Stomach (tissue), 9 donors: ENCODE data around the gene EXOC3. TPM values are rescaled to one million over a fixed set of nuclear protein-coding genes. Genes with fewer than 3 reads are reported as not detected.

ENCODE experiments used
- DNase-seq, 2 donors: peaks; one replicate each; pipeline versions ENCODE4 v3.0.0 to v3.0.0-alpha.2; 2013 to 2019
- H3K27ac ChIP-seq, 5 donors: fragments of 200-600 bp in 4 of 5; sonication (generic) in 4 of 5; one replicate each; pipeline ENCODE4 v1.5.1; 2013 to 2019; ENCODE audit warnings: mild to moderate bottlenecking in 1 of 5, moderate library complexity in 1 of 5
- H3K27me3 ChIP-seq, 3 donors: fragments of 200-600 bp; sonication (generic); one replicate each; pipeline ENCODE4 v1.5.1; 2017 to 2019; ENCODE audit warnings: mixed run types in 1 of 3
- H3K36me3 ChIP-seq, 4 donors: fragments of 200-600 bp; sonication (generic); 1 replicate in 3 of 4; 2 replicates in 1 of 4; pipeline ENCODE4 v1.5.1; 2016 to 2019
- H3K4me1 ChIP-seq, 4 donors: fragments of 200-600 bp; sonication (generic); one replicate each; pipeline ENCODE4 v1.5.1; 2016 to 2019
- H3K4me3 ChIP-seq, 4 donors: fragments of 200-600 bp; sonication (generic) in 3 of 4; one replicate each; pipeline ENCODE4 v1.5.1; 2016 to 2019; ENCODE audit warnings: mild to moderate bottlenecking in 1 of 4
- H3K9me3 ChIP-seq, 4 donors: fragments of 200-600 bp; sonication (generic); one replicate each; pipeline ENCODE4 v1.5.1; 2016 to 2019
- EP300 ChIP-seq: sonication (generic); formaldehyde crosslinking; IDR thresholded peaks from one replicate; pipeline ENCODE4 v1.6.1; 2017; ENCODE audit warnings: antibody characterized with exemption
- POLR2A ChIP-seq, 4 donors: fragments of 450-650 bp; IDR thresholded peaks; one replicate each; pipeline ENCODE4 v1.6.1; 2016; ENCODE audit warnings: antibody characterized with exemption in 4 of 4, control low read depth in 2 of 4, mild to moderate bottlenecking in 1 of 4, moderate library complexity in 1 of 4
- POLR2AphosphoS5 ChIP-seq, 3 donors: sonication (generic); formaldehyde crosslinking; IDR thresholded peaks; one replicate each; pipeline ENCODE4 v1.6.1; 2016; ENCODE audit warnings: antibody characterized with exemption in 3 of 3
- WGBS, 5 donors: extraction: QIAGEN DNeasy Blood & Tissue Kit in 3 of 5; methylation state at CpG; one replicate each; pipeline versions ENCODE4 v1.1.5 to v1.1.7; 2013 to 2018; 5-methylcytosine and 5-hydroxymethylcytosine counted together
- intact Hi-C: fragments of 100-400 bp; cut with DNase I; formaldehyde crosslinking; loops from one replicate; pipeline ENCODE4 v1.15.1; 2023; ENCODE audit warnings: low total_unique reads
- polyA plus RNA-seq, 3 donors: library from polyadenylated mRNA; stranded (reverse); fragments of 200-250 nt; gene quantifications; one replicate each; pipeline ENCODE4 v1.2.3, GENCODE V29; 2013
- total RNA-seq, 5 donors: library from RNA; depleted of rRNA; stranded (reverse); fragments of >200 nt; gene quantifications; one replicate each; pipeline versions ENCODE4 v1.1.0 to v1.2.3, GENCODE V29; 2014 to 2016
- TF ChIP-seq, protein P1 (sequence below), 7 experiments: fragments of 450-650 bp in 4 of 7; fragments of 200-600 bp in 3 of 7; sonication (generic) in 3 of 7; IDR thresholded peaks; one replicate each; pipeline ENCODE4 v1.5.1; 2016 to 2019; ENCODE audit warnings: antibody characterized with exemption in 7 of 7, control low read depth in 2 of 7, mild to moderate bottlenecking in 1 of 7
- donor health status: healthy with polysubstance abuse.
- donor health status: Bipolar disorder and iron deficiency.
- donor health status: healthy.

EXOC3 gene
- total and polyA plus RNA-seq, 8 donors: 29.9 to 133 (median 59.3) TPM

GRCh38 chr5:492314-492893 is 49.4 kb downstream of the EXOC3 start:
- intact Hi-C loops: no loop called here
- Histone ChIP-seq H3K36me3 (no peaks in the 10 kb centered on the region), H3K9me3 (no peaks in the 10 kb centered on the region), H3K4me1 (peaks cover 0 to 6% (median 0%) of the 10 kb centered on the region in 4 donors), H3K27ac (no peak overlapping the region), H3K27me3 (peaks cover 7 to 87% (median 20%) of the 10 kb centered on the region in 3 donors), H3K4me3 (no peak overlapping the region)
- 38 to 66% (median 53%) methylated on average over 7 to 18 of the region's 18 CpGs for WGBS, 5 donors
- no peak for DNase-seq
- TF ChIP-seq EP300: no peak
- no peak for TF ChIP-seq POLR2A (IDR thresholded peaks at IDR 0.05)
- no peak for TF ChIP-seq POLR2AphosphoS5 (IDR thresholded peaks at IDR 0.05)
- TF ChIP-seq, protein P1, sequence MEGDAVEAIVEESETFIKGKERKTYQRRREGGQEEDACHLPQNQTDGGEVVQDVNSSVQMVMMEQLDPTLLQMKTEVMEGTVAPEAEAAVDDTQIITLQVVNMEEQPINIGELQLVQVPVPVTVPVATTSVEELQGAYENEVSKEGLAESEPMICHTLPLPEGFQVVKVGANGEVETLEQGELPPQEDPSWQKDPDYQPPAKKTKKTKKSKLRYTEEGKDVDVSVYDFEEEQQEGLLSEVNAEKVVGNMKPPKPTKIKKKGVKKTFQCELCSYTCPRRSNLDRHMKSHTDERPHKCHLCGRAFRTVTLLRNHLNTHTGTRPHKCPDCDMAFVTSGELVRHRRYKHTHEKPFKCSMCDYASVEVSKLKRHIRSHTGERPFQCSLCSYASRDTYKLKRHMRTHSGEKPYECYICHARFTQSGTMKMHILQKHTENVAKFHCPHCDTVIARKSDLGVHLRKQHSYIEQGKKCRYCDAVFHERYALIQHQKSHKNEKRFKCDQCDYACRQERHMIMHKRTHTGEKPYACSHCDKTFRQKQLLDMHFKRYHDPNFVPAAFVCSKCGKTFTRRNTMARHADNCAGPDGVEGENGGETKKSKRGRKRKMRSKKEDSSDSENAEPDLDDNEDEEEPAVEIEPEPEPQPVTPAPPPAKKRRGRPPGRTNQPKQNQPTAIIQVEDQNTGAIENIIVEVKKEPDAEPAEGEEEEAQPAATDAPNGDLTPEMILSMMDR (IDR thresholded peaks at IDR 0.05): no peak

DNA sequence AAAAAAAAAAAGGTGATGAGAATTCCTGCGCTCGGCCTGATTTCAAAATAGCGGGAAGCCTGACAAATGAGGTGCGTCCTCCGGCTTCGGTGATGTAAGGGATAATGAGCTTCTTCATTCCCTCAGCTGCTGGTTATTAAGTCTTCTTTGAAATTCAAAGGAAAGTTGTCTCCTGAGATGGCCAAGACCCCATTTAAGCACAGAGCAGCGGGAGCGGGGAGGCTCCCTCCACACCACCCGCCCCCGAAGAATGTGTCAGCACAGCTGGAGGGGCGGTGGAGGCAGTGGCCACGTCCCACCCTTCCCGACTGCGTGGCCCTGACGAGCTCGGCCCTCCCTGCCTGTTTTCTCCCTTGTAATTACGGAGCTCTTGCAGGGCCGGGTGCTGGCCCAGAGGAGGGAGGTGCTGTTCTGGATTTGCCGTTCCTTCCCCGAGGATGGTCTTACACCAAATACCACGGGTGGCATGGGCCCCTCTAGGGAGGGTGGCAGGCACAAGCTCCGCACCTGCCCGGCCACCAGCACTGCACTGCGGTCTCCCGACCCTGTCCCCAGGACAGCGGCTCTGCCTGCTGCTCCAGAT is 50.2 kb downstream of the EXOC3 start:
- DNase-seq: peak in 1 of 2 donors; percentile 58
- no peak for TF ChIP-seq EP300
- no peak for TF ChIP-seq POLR2AphosphoS5 (IDR thresholded peaks at IDR 0.05)
- TF ChIP-seq, protein P1 (IDR thresholded peaks at IDR 0.05): no peak
- TF ChIP-seq POLR2A (IDR thresholded peaks at IDR 0.05): no peak
- H3K27me3 ChIP-seq: peaks cover 7 to 92% (median 20%) of the 10 kb centered on the region in 3 donors
- H3K27ac ChIP-seq: no peak overlapping the region
- intact Hi-C loops: no loop called here
- H3K36me3 ChIP-seq: no peaks in the 10 kb centered on the region
- peaks cover 0 to 6% (median 0%) of the 10 kb centered on the region in 4 donors for H3K4me1 ChIP-seq
- no peaks in the 10 kb centered on the region for H3K9me3 ChIP-seq
- 45 to 66% (median 54%) methylated on average over 26 of the region's 26 CpGs for WGBS, 5 donors
- H3K4me3 ChIP-seq: no peak overlapping the region

GRCh38 chr5:493758-494157 is 50.8 kb downstream of the EXOC3 start:
- 36 to 100% (median 52%) methylated on average over 1 to 13 of the region's 13 CpGs for WGBS, 5 donors
- TF ChIP-seq, protein P1 (IDR thresholded peaks at IDR 0.05): no peak
- TF ChIP-seq EP300: no peak
- no peak for TF ChIP-seq POLR2A (IDR thresholded peaks at IDR 0.05)
- no peak for TF ChIP-seq POLR2AphosphoS5 (IDR thresholded peaks at IDR 0.05)
- intact Hi-C loops: no loop called here

GRCh38 chr5:494667-495255 is 51.8 kb downstream of the EXOC3 start:
- DNase-seq: no peak
- peaks cover 0 to 6% (median 0%) of the 10 kb centered on the region in 4 donors for H3K4me1 ChIP-seq
- no peak overlapping the region for H3K27ac ChIP-seq
- intact Hi-C loops: no loop called here
- H3K36me3 ChIP-seq: no peaks in the 10 kb centered on the region
- TF ChIP-seq POLR2AphosphoS5 (IDR thresholded peaks at IDR 0.05): no peak
- TF ChIP-seq, protein P1 (IDR thresholded peaks at IDR 0.05): no peak
- no peak for TF ChIP-seq POLR2A (IDR thresholded peaks at IDR 0.05)
- no peak for TF ChIP-seq EP300
- 83 to 90% (median 89%) methylated on average over 35 to 38 of the region's 38 CpGs for WGBS, 5 donors
- H3K9me3 ChIP-seq: no peaks in the 10 kb centered on the region
- H3K27me3 ChIP-seq: peaks cover 7 to 92% (median 16%) of the 10 kb centered on the region in 3 donors
- H3K4me3 ChIP-seq: no peak overlapping the region

More at GRCh38 chr5:493758-494157, 50.8 kb downstream of the EXOC3 start:
- Histone ChIP-seq H3K4me3 (no peak overlapping the region), H3K36me3 (no peaks in the 10 kb centered on the region), H3K4me1 (peaks cover 0 to 6% (median 0%) of the 10 kb centered on the region in 4 donors), H3K27me3 (peaks cover 7 to 92% (median 17%) of the 10 kb centered on the region in 3 donors), H3K27ac (no peak overlapping the region), H3K9me3 (no peaks in the 10 kb centered on the region)
- no peak for DNase-seq
